Natural killer cell (primary cell): ENCODE measurements around the gene APIP. TPM values are rescaled to one million over a fixed set of nuclear protein-coding genes. Genes with fewer than 3 reads are reported as not detected.

Experiments used
- ATAC-seq, 3 donors: fragments of 150-1000 bp in 2 of 3; fragments of 200-7000 bp in 1 of 3; cut with Tn5 transposase; 1 replicate in 1 of 3; 2 replicates in 2 of 3; pipeline ENCODE4 v1.10.0; 2021; ENCODE audit warnings: mild to moderate bottlenecking in 2 of 3, moderate library complexity in 2 of 3
- DNase-seq, 2 donors: peaks; one replicate each; pipeline versions ENCODE4 v3.0.0 to v3.0.0-alpha.2; 2013 to 2021; ENCODE audit warnings: mixed read lengths in 1 of 2
- H3K27ac ChIP-seq: one replicate; pipeline ENCODE4 v1.5.1; 2013; ENCODE audit warnings: mild to moderate bottlenecking, low read length
- H3K27me3 ChIP-seq: one replicate; pipeline ENCODE4 v1.6.1; 2013; ENCODE audit warnings: low read length; ENCODE audit not compliant: control insufficient read depth, insufficient read depth
- H3K36me3 ChIP-seq: one replicate; pipeline ENCODE4 v1.6.1; 2013; ENCODE audit warnings: low read length; ENCODE audit not compliant: control insufficient read depth, insufficient read depth
- H3K4me1 ChIP-seq: one replicate; pipeline ENCODE4 v1.6.1; 2013; ENCODE audit warnings: low read length; ENCODE audit not compliant: control insufficient read depth, insufficient read depth
- H3K4me3 ChIP-seq: one replicate; pipeline ENCODE4 v1.5.1; 2013; ENCODE audit warnings: low read length
- H3K9me3 ChIP-seq: one replicate; pipeline ENCODE4 v1.6.1; 2013; ENCODE audit warnings: low read length; ENCODE audit not compliant: control insufficient read depth, insufficient read depth
- H3K27ac Mint-ChIP-seq, 2 donors: one replicate each; pipeline ENCODE4 v1.8.0; 2022; ENCODE audit warnings: mild to moderate bottlenecking in 2 of 2, mixed read lengths in 2 of 2, moderate library complexity in 1 of 2
- H3K27me3 Mint-ChIP-seq, 2 donors: one replicate each; pipeline ENCODE4 v1.8.0; 2022; ENCODE audit warnings: low read depth in 2 of 2, mixed read lengths in 2 of 2
- H3K36me3 Mint-ChIP-seq: one replicate; pipeline ENCODE4 v1.8.0; 2022; ENCODE audit warnings: mixed read lengths
- H3K4me1 Mint-ChIP-seq, 2 donors: one replicate each; pipeline ENCODE4 v1.8.0; 2022; ENCODE audit warnings: mixed read lengths in 2 of 2
- H3K4me3 Mint-ChIP-seq: one replicate; pipeline ENCODE4 v1.8.0; 2022; ENCODE audit warnings: mild to moderate bottlenecking, moderate library complexity, mixed read lengths
- H3K9me3 Mint-ChIP-seq, 2 donors: one replicate each; pipeline ENCODE4 v1.8.0; 2022; ENCODE audit warnings: mixed read lengths in 2 of 2
- WGBS: methylation state at CpG from one replicate; pipeline ENCODE4 v1.1.7; 2013; ENCODE audit warnings: missing lambda C conversion rate; ENCODE audit not compliant: insufficient coverage; 5-methylcytosine and 5-hydroxymethylcytosine counted together
- intact Hi-C: fragments of 100-400 bp; cut with micrococcal nuclease; formaldehyde crosslinking; loops from one replicate; pipeline ENCODE4 v1.14.2; 2022
- total RNA-seq, 4 donors: library from RNA; stranded (reverse); fragments of 120-200 nt in 1 of 4; gene quantifications; one replicate each; pipeline versions ENCODE4 v1.2.3 to v1.2.4, GENCODE V29; 2013 to 2022
- TF ChIP-seq, protein P1 (sequence below): fragments of 200-600 bp; IDR thresholded peaks from one replicate; pipeline ENCODE4 v1.8.0; 2022; ENCODE audit warnings: antibody characterized with exemption

Gene APIP
- total RNA-seq, 3 donors from 2014 or later (not counting 1 experiment from before 2014, with no cell fraction given): 6.6 to 9.4 (median 8.1) TPM

DNA sequence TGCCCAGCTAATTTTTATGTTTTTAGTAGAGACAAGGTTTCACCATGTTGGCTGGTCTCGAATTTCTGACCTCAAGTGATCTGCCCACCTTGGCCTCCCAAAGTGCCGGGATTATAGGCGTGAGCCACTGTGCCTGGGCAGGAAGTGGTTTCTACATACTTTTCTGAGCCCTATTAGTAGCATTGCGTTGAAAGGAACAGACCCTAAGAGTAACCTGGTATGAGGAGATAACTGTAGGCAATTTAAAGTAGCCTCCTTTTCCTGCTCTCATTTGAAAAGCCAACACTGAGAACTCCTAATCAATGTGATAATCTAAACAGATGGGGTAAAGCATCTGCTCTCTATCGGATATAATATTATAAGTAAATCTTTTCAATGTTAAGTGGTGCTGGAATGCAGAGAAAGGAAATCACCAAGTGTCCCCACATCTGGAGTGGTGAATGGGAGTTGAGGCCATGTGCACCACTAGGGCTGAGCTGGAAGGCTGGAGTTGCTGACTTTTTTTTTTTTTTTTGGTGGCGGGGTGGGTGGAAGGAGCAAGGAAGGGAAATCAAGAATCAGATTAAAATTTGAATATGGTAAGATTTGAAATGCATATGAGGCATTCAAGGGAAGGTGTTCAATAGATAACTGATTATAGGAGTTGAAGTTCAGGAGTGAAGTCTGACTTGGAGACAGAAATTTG is 20.9 kb upstream of the APIP start:
- Mint-ChIP-seq H3K36me3 (peaks cover 7% of the 10 kb centered on the region), H3K27me3 (no peaks in the 10 kb centered on the region), H3K9me3 (no peaks in the 10 kb centered on the region), H3K4me3 (no peak overlapping the region), H3K4me1 (peaks cover 22 to 27% of the 10 kb centered on the region in 2 donors), H3K27ac (peak overlapping the region in 1 of 2 donors; percentile 10)
- Histone ChIP-seq H3K27me3 (no peaks in the 10 kb centered on the region), H3K36me3 (peaks cover 7% of the 10 kb centered on the region), H3K4me1 (no peaks in the 10 kb centered on the region), H3K27ac (no peak overlapping the region), H3K4me3 (no peak overlapping the region), H3K9me3 (no peaks in the 10 kb centered on the region)
- ATAC-seq (peak in 1 of 3 donors; percentile 53), DNase-seq (no peak)
- TF ChIP-seq, protein P1, sequence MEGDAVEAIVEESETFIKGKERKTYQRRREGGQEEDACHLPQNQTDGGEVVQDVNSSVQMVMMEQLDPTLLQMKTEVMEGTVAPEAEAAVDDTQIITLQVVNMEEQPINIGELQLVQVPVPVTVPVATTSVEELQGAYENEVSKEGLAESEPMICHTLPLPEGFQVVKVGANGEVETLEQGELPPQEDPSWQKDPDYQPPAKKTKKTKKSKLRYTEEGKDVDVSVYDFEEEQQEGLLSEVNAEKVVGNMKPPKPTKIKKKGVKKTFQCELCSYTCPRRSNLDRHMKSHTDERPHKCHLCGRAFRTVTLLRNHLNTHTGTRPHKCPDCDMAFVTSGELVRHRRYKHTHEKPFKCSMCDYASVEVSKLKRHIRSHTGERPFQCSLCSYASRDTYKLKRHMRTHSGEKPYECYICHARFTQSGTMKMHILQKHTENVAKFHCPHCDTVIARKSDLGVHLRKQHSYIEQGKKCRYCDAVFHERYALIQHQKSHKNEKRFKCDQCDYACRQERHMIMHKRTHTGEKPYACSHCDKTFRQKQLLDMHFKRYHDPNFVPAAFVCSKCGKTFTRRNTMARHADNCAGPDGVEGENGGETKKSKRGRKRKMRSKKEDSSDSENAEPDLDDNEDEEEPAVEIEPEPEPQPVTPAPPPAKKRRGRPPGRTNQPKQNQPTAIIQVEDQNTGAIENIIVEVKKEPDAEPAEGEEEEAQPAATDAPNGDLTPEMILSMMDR: no peak
- WGBS: 36% methylated on average over 5 of the region's 6 CpGs
- intact Hi-C loops: no loop called here

DNA sequence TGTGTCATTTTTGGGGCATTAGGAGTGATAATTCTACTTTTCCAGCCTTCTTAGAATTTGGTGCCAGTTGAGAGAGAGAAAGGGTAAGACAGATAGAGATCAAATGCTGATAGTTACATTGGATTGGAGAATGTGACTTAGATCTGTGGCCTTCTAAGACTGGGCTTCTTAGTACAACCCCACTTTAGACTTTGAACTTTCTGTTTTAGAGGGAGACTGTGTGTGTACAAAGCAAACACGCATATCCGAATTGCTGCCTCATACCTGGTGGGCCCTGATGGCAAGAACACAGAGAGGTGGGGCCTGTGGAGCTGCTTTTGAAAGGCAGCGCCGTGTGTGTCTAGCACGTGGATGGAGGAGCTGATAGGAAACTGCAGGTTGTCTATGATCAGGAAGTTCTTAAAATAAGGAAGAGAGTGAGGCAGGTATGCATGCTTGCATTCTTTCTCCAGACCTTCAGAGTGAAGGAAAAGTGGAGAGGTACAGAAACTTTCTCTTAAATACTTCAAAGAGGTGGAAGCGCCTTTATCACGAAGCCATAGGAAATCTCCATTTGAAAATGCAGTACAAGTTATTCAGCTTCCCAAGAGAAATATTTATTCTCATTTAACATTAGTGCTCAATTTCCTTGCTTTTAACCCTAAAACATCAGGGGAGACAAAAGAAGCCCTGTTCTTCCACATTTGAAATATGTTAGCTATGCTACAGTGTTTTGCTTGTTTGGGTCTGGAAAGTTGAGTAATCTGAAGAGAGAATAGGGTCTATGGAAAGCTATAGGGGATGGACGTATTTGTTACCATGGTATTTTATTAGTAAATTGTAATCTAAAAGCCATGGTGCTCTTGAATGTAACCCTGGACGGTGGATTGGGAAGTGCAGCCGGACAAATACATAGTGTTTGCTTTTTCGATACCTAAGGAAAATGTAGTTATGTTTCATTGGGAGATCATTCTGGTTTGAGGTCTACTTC is 13.9 kb upstream of the APIP start:
- H3K4me3 ChIP-seq: no peak overlapping the region
- H3K27ac Mint-ChIP-seq: peak overlapping the region in 1 of 2 donors; percentile 56
- no peaks in the 10 kb centered on the region for H3K9me3 ChIP-seq
- TF ChIP-seq, protein P1: no peak
- no peaks in the 10 kb centered on the region for H3K27me3 ChIP-seq
- 88% methylated on average over 11 of the region's 11 CpGs for WGBS
- peaks cover 7% of the 10 kb centered on the region for H3K36me3 ChIP-seq
- intact Hi-C loops: no loop called here
- H3K4me3 Mint-ChIP-seq: no peak overlapping the region
- peaks cover 7% of the 10 kb centered on the region for H3K36me3 Mint-ChIP-seq
- DNase-seq (no peak), ATAC-seq (no peak)
- no peak overlapping the region for H3K27ac ChIP-seq
- H3K27me3 Mint-ChIP-seq: no peaks in the 10 kb centered on the region
- peaks cover 7 to 21% of the 10 kb centered on the region in 2 donors for H3K4me1 Mint-ChIP-seq
- H3K9me3 Mint-ChIP-seq: no peaks in the 10 kb centered on the region
- H3K4me1 ChIP-seq: no peaks in the 10 kb centered on the region

DNA sequence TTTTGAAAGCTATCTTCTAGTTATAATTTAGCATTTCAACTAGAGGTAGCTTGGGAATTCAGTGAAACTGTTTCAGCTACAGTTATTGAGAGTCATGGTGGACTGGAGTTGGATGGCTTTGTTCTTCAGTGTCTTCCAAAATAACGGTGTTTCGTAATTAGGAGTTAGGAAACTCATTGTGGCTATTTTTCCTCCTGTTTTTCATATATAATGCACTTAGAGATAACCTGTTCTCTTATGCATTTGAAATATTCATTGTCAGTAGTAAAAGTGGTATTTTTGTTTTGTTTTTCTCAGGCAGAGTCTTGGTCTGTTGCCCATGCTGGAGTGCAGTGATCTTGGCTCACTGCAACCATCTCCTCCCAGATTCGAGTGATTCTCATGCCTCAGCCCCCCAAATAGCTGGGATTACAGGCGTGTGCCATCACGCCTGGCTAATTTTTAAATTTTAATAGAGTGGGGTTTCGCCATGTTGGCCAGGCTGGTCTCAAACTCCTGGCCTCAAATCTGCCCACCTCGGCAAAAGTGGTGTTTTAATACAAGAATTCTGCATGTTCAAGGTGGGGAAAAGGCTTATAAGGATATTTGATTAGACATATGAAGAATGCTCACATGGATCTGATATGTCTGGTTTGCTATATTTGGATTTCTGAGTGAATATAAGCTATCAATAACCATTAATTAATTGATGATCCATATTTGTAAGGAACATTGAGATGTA is 12.9 kb upstream of the APIP start:
- Mint-ChIP-seq H3K9me3 (no peaks in the 10 kb centered on the region), H3K27ac (peak overlapping the region in 1 of 2 donors; percentile 56), H3K4me3 (no peak overlapping the region), H3K4me1 (peaks cover 7 to 21% of the 10 kb centered on the region in 2 donors), H3K27me3 (no peaks in the 10 kb centered on the region), H3K36me3 (peaks cover 7% of the 10 kb centered on the region)
- TF ChIP-seq, protein P1: no peak
- Histone ChIP-seq H3K9me3 (no peaks in the 10 kb centered on the region), H3K27ac (no peak overlapping the region), H3K36me3 (peaks cover 7% of the 10 kb centered on the region), H3K27me3 (no peaks in the 10 kb centered on the region), H3K4me3 (no peak overlapping the region), H3K4me1 (no peaks in the 10 kb centered on the region)
- DNase-seq: no peak
- ATAC-seq: no peak
- intact Hi-C loops: no loop called here
- WGBS: 99% methylated on average over 7 of the region's 7 CpGs
